Activated T-helper 2 cell treated with anti-CD3 and anti-CD28 coated beads, Interferon-gamma antibody, Interleukin-2, Interleukin-4, amounts not matched to agents 10 μg/mL and 5 μg/mL and 100 μg/mL, durations not matched to agents 14 hours and 24 hours and 36 hours (primary cell): ENCODE measurements around the gene MX1. TPM values are rescaled to one million over a fixed set of nuclear protein-coding genes. Genes with fewer than 3 reads are reported as not detected.
A peak's percentile ranks its signal among the peaks of the same experiment; 100 is the strongest.

Experiments used
- DNase-seq: peaks from one replicate; pipeline ENCODE4 v3.0.0; 2021; ENCODE audit warnings: low spot score
- H3K27ac Mint-ChIP-seq: one replicate; pipeline ENCODE4 v1.8.0; 2021; ENCODE audit warnings: mixed read lengths
- H3K27me3 Mint-ChIP-seq: one replicate; pipeline ENCODE4 v1.8.0; 2021; ENCODE audit warnings: low read depth, mixed read lengths
- H3K36me3 Mint-ChIP-seq: one replicate; pipeline ENCODE4 v1.8.0; 2021; ENCODE audit warnings: low read depth, mixed read lengths
- H3K4me1 Mint-ChIP-seq: one replicate; pipeline ENCODE4 v1.8.0; 2021; ENCODE audit warnings: low read depth, mixed read lengths
- H3K4me3 Mint-ChIP-seq: one replicate; pipeline ENCODE4 v1.8.0; 2021; ENCODE audit warnings: low read depth, mild to moderate bottlenecking, moderate library complexity, mixed read lengths
- H3K9me3 Mint-ChIP-seq: one replicate; pipeline ENCODE4 v1.8.0; 2021; ENCODE audit warnings: mixed read lengths
- intact Hi-C: fragments of 100-400 bp; cut with micrococcal nuclease; formaldehyde crosslinking; loops from one replicate; pipeline ENCODE4 v1.15.1; 2023
- total RNA-seq: library from RNA; stranded (reverse); gene quantifications from 2 replicates; pipeline ENCODE4 v1.2.3, GENCODE V29; 2022

Gene MX1
- total RNA-seq, 1 donor from 2014 or later: 26.7 TPM

DNA sequence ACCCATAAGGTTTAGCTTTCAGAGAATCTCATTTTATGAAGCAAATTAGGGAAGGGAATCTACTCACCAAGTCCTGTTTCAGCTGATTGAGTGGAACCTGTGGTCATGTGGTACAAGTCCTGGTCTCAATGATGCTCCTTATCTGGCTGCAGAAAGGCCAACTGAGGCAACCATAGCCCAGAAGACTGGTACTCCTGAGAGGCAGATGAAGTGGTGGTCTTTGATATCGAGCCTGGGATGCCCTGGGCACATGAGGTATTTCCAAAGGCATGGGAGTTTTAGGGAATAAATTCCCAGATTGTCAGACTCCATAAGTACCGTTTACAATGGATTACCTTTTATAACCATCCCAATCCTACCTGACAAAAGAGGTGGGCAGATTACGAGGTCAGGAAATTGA lies 3.3 kb downstream of the MX1 start:
- H3K9me3 Mint-ChIP-seq: peaks cover 2% of the 10 kb centered on the region
- intact Hi-C loops: no loop called here
- no peak for DNase-seq
- H3K4me3 Mint-ChIP-seq: no peak overlapping the region
- no peaks in the 10 kb centered on the region for H3K27me3 Mint-ChIP-seq
- H3K36me3 Mint-ChIP-seq: peaks cover 63% of the 10 kb centered on the region
- H3K4me1 Mint-ChIP-seq: peaks cover 48% of the 10 kb centered on the region
- no peak overlapping the region for H3K27ac Mint-ChIP-seq

DNA sequence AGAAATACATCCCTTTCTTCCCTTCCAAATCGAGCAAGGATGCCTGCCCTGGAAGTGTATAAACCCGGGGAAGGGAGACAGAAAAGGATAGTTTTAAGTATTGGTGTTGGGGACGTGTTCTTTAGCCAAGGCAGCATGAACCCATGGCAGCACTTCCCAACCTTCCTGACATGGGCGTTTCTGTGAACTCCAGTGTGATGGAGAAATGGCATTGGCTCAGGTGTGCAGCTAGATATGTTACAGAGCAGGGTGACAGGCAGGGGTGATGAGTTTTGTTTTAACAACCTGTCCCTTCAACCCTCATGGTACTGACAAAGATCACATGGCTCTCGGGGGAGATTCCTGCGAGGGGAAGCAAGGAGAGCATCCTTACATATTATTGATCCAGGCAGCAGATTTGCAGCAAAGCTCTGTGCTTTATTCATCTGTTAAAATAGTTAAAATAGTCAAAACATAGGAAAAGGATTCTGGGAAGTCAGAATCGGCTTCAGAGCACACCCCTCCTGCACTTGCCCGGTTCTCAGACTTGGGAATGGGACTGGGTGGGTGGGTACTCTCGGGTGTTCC lies 4.0 kb downstream of the MX1 start:
- no peak for DNase-seq
- Mint-ChIP-seq H3K27ac (peak overlapping the region; percentile 13), H3K27me3 (no peaks in the 10 kb centered on the region), H3K4me1 (peaks cover 44% of the 10 kb centered on the region), H3K9me3 (peaks cover 9% of the 10 kb centered on the region), H3K36me3 (peaks cover 70% of the 10 kb centered on the region), H3K4me3 (no peak overlapping the region)
- intact Hi-C loops: no loop called here

DNA sequence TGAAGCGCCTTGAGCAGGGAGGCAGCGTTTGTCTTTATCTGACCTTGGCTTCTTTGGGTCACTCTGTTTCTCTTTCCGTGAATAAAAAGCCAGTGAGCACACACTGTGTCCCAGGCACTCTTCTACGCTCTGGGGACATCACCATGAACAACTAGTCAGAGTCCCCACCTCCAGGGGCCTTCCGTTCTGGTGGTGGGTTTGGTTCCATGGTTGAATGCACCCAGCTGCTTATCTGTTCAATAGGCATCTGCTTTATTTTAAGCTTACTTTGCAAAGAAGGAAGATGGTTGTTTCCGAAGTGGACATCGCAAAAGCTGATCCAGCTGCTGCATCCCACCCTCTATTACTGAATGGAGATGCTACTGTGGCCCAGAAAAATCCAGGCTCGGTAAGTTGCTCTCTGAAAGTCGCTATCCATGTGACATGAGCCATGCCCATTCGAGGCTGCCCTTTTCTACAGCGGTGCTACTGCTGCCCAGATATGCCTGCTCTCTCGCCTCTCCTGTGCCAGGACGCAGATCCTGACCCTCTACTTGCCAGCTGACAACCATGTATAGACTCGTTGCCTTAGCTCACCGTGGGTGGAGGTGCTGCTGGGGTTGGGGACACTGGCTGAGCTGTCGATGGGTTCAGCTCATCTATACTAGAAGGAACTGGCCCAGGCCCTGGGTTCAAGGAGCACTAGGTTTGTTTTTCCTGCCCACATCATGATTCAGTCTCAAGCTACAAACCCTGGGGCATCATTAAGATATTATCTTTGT lies 5.9 kb downstream of the MX1 start:
- intact Hi-C loops: no loop called here
- Mint-ChIP-seq H3K4me3 (no peak overlapping the region), H3K4me1 (peaks cover 41% of the 10 kb centered on the region), H3K36me3 (peaks cover 87% of the 10 kb centered on the region), H3K27me3 (no peaks in the 10 kb centered on the region), H3K27ac (no peak overlapping the region), H3K9me3 (peaks cover 14% of the 10 kb centered on the region)
- no peak for DNase-seq

DNA sequence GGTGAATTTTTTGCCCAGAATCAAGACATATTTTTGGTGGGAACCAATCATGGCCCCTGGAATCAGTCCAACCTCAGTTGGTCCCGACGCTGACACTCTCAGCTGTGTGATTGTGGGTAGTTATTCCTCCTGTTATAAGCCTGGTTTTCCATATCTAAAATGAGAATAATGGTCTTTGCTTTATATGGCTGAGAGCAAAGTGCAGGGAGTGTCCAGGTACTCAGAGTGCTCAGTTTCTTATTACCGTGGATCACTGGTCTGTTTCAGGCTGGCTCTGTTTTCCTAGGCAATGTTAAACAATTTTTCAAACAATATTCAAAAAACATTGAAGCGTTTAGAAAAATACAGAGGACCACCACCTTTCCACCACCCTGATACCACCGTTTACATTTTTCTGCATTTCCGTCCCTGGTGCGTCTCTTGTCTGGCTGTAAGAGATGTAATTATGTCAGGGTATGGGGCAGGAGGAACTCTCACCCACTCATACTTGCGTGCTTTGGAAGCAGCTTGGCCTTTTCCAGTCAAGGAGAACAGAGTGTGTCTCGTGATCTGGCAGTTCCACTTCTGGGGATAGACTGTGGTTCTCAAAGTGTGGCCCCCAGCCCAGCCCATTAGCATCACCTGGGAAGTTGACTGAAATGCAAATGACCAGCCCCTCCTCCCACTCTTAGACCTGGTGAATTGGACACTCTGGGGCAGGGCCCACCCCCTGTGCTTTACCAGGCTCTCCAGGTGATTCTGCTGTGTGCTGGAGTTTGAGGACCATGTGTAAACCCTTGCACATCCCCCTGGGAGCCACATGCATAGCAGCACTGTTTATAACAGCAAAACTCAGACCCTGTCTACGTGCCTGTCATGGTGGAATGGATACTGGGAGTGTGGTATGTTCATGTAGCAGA lies 6.8 kb downstream of the MX1 start:
- Mint-ChIP-seq H3K36me3 (peaks cover 89% of the 10 kb centered on the region), H3K9me3 (peaks cover 14% of the 10 kb centered on the region), H3K27ac (no peak overlapping the region), H3K4me3 (no peak overlapping the region), H3K27me3 (no peaks in the 10 kb centered on the region), H3K4me1 (peaks cover 36% of the 10 kb centered on the region)
- intact Hi-C loops: no loop called here
- DNase-seq: no peak

DNA sequence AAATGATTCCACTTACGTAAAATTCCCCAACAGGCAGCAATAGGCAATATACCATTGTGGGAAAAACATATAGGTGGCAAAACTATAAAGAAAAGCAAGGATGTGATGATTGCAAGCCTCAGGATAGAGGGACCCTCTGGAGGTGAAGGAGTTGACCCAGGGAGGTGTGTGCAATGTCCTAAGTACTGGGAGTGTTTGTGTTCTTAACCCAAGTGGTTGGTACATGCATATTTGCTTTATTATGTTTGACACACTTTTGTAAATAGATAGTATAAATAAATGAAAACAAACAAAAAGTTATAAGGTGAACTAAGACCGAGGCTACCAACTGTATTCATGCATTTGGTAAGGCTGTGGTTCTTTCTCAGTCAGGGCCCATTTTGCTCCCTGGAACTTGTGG lies 7.5 kb downstream of the MX1 start:
- Mint-ChIP-seq H3K9me3 (peaks cover 14% of the 10 kb centered on the region), H3K4me1 (peaks cover 30% of the 10 kb centered on the region), H3K36me3 (peaks cover 89% of the 10 kb centered on the region), H3K4me3 (no peak overlapping the region), H3K27ac (no peak overlapping the region), H3K27me3 (no peaks in the 10 kb centered on the region)
- intact Hi-C loops: no loop called here
- no peak for DNase-seq

DNA sequence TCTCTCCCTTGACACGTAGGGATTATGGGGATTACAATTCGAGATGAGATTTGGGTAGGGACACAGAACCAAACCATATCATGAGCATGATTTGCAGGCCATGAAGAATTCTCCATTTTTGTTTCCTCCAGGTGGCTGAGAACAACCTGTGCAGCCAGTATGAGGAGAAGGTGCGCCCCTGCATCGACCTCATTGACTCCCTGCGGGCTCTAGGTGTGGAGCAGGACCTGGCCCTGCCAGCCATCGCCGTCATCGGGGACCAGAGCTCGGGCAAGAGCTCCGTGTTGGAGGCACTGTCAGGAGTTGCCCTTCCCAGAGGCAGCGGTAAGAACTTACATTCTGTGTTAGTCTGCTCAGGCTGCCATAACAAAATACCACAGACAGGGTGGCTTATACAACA lies 9.7 kb downstream of the MX1 start:
- intact Hi-C loops: no loop called here
- Mint-ChIP-seq H3K36me3 (peaks cover 93% of the 10 kb centered on the region), H3K27ac (no peak overlapping the region), H3K4me1 (peaks cover 22% of the 10 kb centered on the region), H3K27me3 (no peaks in the 10 kb centered on the region), H3K4me3 (no peak overlapping the region), H3K9me3 (peaks cover 14% of the 10 kb centered on the region)
- DNase-seq: no peak

DNA sequence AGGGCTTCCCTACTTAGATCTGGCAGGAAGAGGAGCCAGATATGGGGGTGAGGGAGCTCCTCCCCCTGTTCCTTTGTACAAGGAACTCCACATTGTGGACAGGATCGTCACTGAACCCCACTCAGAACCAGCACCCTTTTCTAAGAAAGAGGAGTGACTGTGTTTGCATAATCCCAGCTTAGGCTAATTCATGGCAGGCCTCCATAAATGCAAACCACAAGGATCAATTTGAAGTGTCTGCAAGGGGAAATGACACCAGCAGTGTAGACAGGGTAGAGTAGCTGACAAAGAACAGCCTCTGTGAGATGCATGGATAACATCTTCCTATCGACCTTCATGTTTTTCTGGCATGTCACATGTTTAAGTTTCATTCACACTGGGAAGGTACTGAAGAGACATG lies 11.7 kb downstream of the MX1 start:
- Mint-ChIP-seq H3K9me3 (peaks cover 14% of the 10 kb centered on the region), H3K36me3 (peaks cover 95% of the 10 kb centered on the region), H3K4me1 (peaks cover 16% of the 10 kb centered on the region), H3K27ac (no peak overlapping the region), H3K4me3 (no peak overlapping the region), H3K27me3 (no peaks in the 10 kb centered on the region)
- no peak for DNase-seq
- intact Hi-C loops: no loop called here

DNA sequence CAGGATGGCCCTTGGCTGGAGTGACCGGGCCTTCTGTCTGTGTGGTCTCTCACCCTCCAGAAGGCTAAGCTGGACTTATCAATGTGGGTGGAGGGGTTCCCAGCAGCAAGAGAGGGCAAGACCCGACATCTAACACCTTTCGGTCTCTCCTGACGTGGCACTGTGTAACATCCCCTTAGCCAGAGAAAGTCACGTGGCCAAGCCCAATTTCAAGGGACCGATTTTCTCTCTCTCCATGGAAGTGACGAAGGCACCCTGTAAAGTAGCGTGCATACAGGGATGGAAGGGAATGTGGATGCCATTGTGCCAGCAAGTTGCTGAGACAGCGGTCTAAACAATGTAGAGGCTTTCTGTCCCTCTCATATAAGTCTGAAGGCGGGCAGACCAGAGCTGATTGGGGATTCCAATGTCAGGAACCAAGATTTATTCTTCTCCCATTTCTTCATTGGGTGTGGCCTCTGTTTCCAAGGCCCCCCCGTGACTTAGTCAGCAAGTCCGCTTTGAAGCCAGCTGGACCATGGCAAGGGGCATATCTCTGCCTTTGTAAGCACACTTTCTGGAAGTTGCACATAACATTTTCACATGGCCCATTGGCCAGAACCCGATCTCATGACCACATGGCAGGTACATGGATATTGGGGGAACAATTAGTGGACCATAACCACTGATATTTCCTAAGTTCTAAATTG lies 12.5 kb downstream of the MX1 start:
- Mint-ChIP-seq H3K36me3 (peaks cover 94% of the 10 kb centered on the region), H3K4me1 (peaks cover 14% of the 10 kb centered on the region), H3K27ac (no peak overlapping the region), H3K27me3 (no peaks in the 10 kb centered on the region), H3K4me3 (no peak overlapping the region), H3K9me3 (peaks cover 14% of the 10 kb centered on the region)
- intact Hi-C loops: no loop called here
- DNase-seq: no peak

DNA sequence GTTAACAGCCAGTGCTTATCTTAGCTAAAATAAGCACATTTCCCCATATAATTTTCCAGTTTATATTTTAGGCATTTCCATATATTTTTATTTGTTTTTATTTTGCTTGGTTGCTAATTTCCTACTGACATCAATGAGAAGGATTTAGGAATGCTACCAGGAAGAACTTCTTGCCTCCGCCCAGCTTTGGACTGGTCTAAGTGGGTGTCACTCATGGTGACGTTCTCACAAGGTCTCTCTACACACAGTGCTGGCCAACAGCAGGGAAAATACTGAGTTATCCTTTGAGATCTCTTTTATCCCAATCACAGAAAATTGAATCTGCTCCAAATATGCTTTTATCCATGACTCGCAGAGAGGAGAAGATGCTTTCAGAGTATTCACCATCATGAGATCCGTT lies 13.2 kb downstream of the MX1 start:
- DNase-seq: no peak
- Mint-ChIP-seq H3K36me3 (peaks cover 91% of the 10 kb centered on the region), H3K9me3 (peaks cover 13% of the 10 kb centered on the region), H3K4me1 (peaks cover 14% of the 10 kb centered on the region), H3K27ac (no peak overlapping the region), H3K27me3 (no peaks in the 10 kb centered on the region), H3K4me3 (no peak overlapping the region)
- intact Hi-C loops: no loop called here

DNA sequence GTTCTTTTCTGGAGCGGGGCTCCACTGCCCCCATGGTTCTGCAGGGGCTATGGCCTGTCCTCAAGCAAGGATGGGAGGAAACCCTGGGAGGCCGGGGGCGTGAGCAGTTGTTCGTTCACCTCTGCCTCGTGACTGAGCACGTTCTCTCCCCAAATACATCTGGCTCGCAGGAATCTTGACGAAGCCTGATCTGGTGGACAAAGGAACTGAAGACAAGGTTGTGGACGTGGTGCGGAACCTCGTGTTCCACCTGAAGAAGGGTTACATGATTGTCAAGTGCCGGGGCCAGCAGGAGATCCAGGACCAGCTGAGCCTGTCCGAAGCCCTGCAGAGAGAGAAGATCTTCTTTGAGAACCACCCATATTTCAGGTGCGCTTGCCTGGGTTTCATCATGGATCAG lies 15.5 kb downstream of the MX1 start:
- Mint-ChIP-seq H3K27ac (no peak overlapping the region), H3K27me3 (no peaks in the 10 kb centered on the region), H3K4me1 (peaks cover 6% of the 10 kb centered on the region), H3K4me3 (no peak overlapping the region), H3K9me3 (no peaks in the 10 kb centered on the region), H3K36me3 (peaks cover 90% of the 10 kb centered on the region)
- no peak for DNase-seq
- intact Hi-C loops: no loop called here

DNA sequence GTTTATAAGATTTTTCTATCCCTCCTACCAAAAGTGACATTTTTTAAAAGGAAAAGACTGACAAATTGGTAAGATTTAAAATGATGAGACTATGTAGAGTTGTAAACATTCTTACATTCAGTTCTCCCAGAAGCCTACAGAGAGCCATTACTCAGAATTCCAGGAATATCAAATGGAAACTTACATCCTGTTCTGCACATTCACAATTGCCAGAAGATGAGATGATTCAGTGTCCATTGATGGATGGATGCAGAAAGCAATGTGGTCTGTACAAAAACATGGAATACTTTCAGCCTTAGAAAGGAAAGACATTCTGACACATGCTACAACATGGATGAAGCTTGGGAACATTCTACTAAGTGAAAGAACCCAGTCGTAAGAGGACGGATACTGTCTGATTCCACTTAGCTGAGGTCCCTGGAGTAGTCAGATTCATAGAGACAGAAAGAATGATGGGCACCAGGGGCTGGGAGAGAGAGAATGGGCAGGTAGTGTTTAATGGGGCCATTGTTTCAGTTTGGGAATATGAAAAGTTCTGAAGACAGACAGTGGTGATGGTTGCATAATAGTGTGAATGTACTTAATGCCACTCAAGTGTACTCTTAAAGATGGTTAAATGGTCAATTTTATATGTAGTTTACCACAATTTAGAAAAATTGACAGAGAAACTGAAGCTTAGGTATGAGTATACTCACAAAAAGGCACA lies 16.6 kb downstream of the MX1 start:
- peaks cover 4% of the 10 kb centered on the region for H3K4me1 Mint-ChIP-seq
- H3K27ac Mint-ChIP-seq: no peak overlapping the region
- H3K4me3 Mint-ChIP-seq: no peak overlapping the region
- no peak for DNase-seq
- H3K27me3 Mint-ChIP-seq: no peaks in the 10 kb centered on the region
- intact Hi-C loops: no loop called here
- H3K9me3 Mint-ChIP-seq: no peaks in the 10 kb centered on the region
- peaks cover 92% of the 10 kb centered on the region for H3K36me3 Mint-ChIP-seq

DNA sequence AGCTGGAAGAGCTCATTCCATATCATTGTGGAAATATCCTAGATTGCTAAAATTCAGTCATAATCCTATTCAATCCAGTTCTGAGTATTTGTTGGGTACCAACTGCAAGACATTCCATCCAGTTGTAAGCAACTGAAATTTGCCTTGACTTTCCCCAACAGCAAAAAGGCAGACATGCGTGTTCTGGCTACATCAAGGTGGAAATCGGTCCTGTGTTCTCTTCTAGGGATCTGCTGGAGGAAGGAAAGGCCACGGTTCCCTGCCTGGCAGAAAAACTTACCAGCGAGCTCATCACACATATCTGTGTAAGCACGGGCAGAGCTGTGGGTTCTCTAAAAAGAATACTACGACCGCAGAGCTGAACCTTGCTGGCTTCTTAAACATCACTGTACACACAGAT lies 17.5 kb downstream of the MX1 start:
- intact Hi-C loops: no loop called here
- DNase-seq: no peak
- Mint-ChIP-seq H3K36me3 (peaks cover 90% of the 10 kb centered on the region), H3K9me3 (no peaks in the 10 kb centered on the region), H3K27me3 (no peaks in the 10 kb centered on the region), H3K27ac (peak overlapping the region; percentile 8), H3K4me1 (peaks cover 2% of the 10 kb centered on the region), H3K4me3 (no peak overlapping the region)
